H1 (cell line): Measurements from ENCODE around the gene KATNIP. TPM values are rescaled to one million over a fixed set of nuclear protein-coding genes. Genes with fewer than 3 reads are reported as not detected.

Experiments used
- CTCF ChIA-PET: fragments of 300-600 bp; sonication (Branson Sonifier 250); formaldehyde crosslinking; loops from one replicate; lab custom pipeline; 2021; ENCODE audit not compliant: partially characterized antibody; lab: Charles Lee
- POLR2A ChIA-PET: fragments of 300-600 bp; sonication (Branson Sonifier 250); formaldehyde crosslinking; loops from one replicate; lab custom pipeline; 2021; ENCODE audit warnings: inconsistent platforms; ENCODE audit not compliant: partially characterized antibody; lab: Charles Lee
- DNase-seq, 2 experiments: peaks; one replicate each; pipeline versions ENCODE4 v3.0.0 to v3.0.0-alpha.2; 2010 to 2022; ENCODE audit warnings: low spot score in 2 of 2, low read depth in 1 of 2, mixed read lengths in 1 of 2
- FAIRE-seq: peaks from 2 replicates; lab custom pipeline; 2011; peaks lifted over from hg19 to GRCh38; lab: Jason Lieb, UNC
- H2AFZ ChIP-seq: 2 replicates; pipeline ENCODE4 v1.8.1; 2012; ENCODE audit warnings: low read length, inconsistent platforms
- H2AK5ac ChIP-seq: 2 replicates; pipeline ENCODE4 v1.6.1; 2013; ENCODE audit warnings: low read depth, low read length
- H2BK120ac ChIP-seq: replicated peaks from 2 replicates; pipeline ENCODE3; 2013; ENCODE audit warnings: low read depth, low read length, inconsistent platforms
- H2BK12ac ChIP-seq: 2 replicates; pipeline ENCODE4 v1.6.1; 2013; ENCODE audit warnings: low read depth, low read length
- H2BK15ac ChIP-seq: 2 replicates; pipeline ENCODE4 v1.6.1; 2013; ENCODE audit warnings: low read length
- H2BK20ac ChIP-seq: 2 replicates; pipeline ENCODE4 v1.6.1; 2013; ENCODE audit warnings: low read length
- H2BK5ac ChIP-seq: 2 replicates; pipeline ENCODE4 v1.6.1; 2013; ENCODE audit warnings: low read depth, low read length
- H3K14ac ChIP-seq: 2 replicates; pipeline ENCODE4 v1.6.1; 2013; ENCODE audit warnings: inconsistent platforms; ENCODE audit not compliant: insufficient read length
- H3K18ac ChIP-seq: 2 replicates; pipeline ENCODE4 v1.6.1; 2013; ENCODE audit warnings: low read length; ENCODE audit errors: extremely low read depth
- H3K23ac ChIP-seq: 2 replicates; pipeline ENCODE4 v1.6.1; 2013; ENCODE audit warnings: inconsistent platforms; ENCODE audit not compliant: insufficient read length
- H3K23me2 ChIP-seq: 2 replicates; pipeline ENCODE4 v1.6.1; 2013; ENCODE audit warnings: low read depth, low read length
- H3K27ac ChIP-seq: 2 replicates; pipeline ENCODE4 v1.6.1; 2011; ENCODE audit warnings: low read depth, low read length, inconsistent platforms
- H3K27me3 ChIP-seq, 4 experiments: replicated peaks in 1 of 4; 1 replicate in 1 of 4; 2 replicates in 3 of 4; pipeline versions ENCODE4 v1.6.1 to v1.8.1; 2011 to 2013; ENCODE audit warnings: low read length in 3 of 4, mild to moderate bottlenecking in 3 of 4, inconsistent platforms in 2 of 4, mixed read lengths in 2 of 4, moderate library complexity in 1 of 4; ENCODE audit not compliant: control insufficient read depth in 3 of 4, insufficient read depth in 3 of 4; ENCODE audit errors: extremely low read depth in 1 of 4
- H3K36me3 ChIP-seq, 4 experiments: 2 replicates each; pipeline versions ENCODE4 v1.6.1 to v1.8.1; 2011 to 2013; ENCODE audit warnings: mild to moderate bottlenecking in 4 of 4, low read length in 3 of 4, moderate library complexity in 2 of 4, control low read depth in 1 of 4, inconsistent platforms in 1 of 4; ENCODE audit not compliant: insufficient read depth in 4 of 4, control insufficient read depth in 2 of 4
- H3K4ac ChIP-seq: replicated peaks from 2 replicates; pipeline ENCODE3; 2013; ENCODE audit warnings: low read length, low read depth, mixed read lengths, inconsistent platforms; ENCODE audit not compliant: insufficient read length
- H3K4me1 ChIP-seq, 4 experiments: replicated peaks in 1 of 4; 1 replicate in 1 of 4; 2 replicates in 3 of 4; pipeline versions ENCODE4 v1.6.1 to v1.8.1; 2011 to 2013; ENCODE audit warnings: low read length in 3 of 4, inconsistent platforms in 2 of 4, mixed read lengths in 1 of 4; ENCODE audit not compliant: insufficient read depth in 4 of 4, control insufficient read depth in 3 of 4
- H3K4me2 ChIP-seq, 2 experiments: 2 replicates each; pipeline versions ENCODE4 v1.6.1 to v1.8.1; 2011 to 2013; ENCODE audit warnings: low read depth in 2 of 2, low read length in 2 of 2, control low read depth in 1 of 2, inconsistent platforms in 1 of 2, mild to moderate bottlenecking in 1 of 2; ENCODE audit not compliant: insufficient read depth in 1 of 2
- H3K4me3 ChIP-seq, 4 experiments: fragments of 200-600, 300-600 bp in 1 of 4; sonication (generic), shearing (Covaris generic), sonication (Bioruptor Twin) in 1 of 4; 2 replicates each; pipeline versions ENCODE4 v1.5.1 to v1.8.1; 2011 to 2016; ENCODE audit warnings: low read length in 4 of 4, low read depth in 3 of 4, control low read depth in 2 of 4, inconsistent platforms in 2 of 4, mild to moderate bottlenecking in 2 of 4, mixed read lengths in 1 of 4, moderate library complexity in 1 of 4; ENCODE audit not compliant: insufficient read depth in 2 of 4; ENCODE audit errors: extremely low read depth in 1 of 4
- H3K56ac ChIP-seq: replicated peaks from 2 replicates; pipeline ENCODE3; 2013; ENCODE audit warnings: low read depth, mild to moderate bottlenecking, mixed read lengths, low read length, inconsistent platforms; ENCODE audit not compliant: insufficient read length
- H3K79me1 ChIP-seq: 2 replicates; pipeline ENCODE4 v1.6.1; 2013; ENCODE audit warnings: low read depth, low read length, control low read depth
- H3K79me2 ChIP-seq, 2 experiments: 2 replicates each; pipeline versions ENCODE4 v1.6.1 to v1.8.1; 2012 to 2013; ENCODE audit warnings: low read length in 2 of 2, mild to moderate bottlenecking in 2 of 2, inconsistent platforms in 1 of 2; ENCODE audit not compliant: insufficient read depth in 2 of 2, control insufficient read depth in 1 of 2
- H3K9ac ChIP-seq, 4 experiments: replicated peaks in 1 of 4; 1 replicate in 1 of 4; 2 replicates in 3 of 4; pipeline versions ENCODE4 v1.6.1 to v1.8.1; 2011 to 2013; ENCODE audit warnings: low read depth in 3 of 4, low read length in 3 of 4, control low read depth in 2 of 4, mild to moderate bottlenecking in 2 of 4, moderate library complexity in 2 of 4, inconsistent platforms in 1 of 4; ENCODE audit errors: extremely low read depth in 1 of 4
- H3K9me3 ChIP-seq, 2 experiments: 2 replicates each; pipeline versions ENCODE4 v1.6.1 to v1.8.1; 2012 to 2013; ENCODE audit warnings: mild to moderate bottlenecking in 2 of 2, moderate library complexity in 2 of 2, control low read depth in 1 of 2, inconsistent platforms in 1 of 2, low read depth in 1 of 2, low read length in 1 of 2, mixed read lengths in 1 of 2; ENCODE audit not compliant: insufficient read depth in 2 of 2
- H4K20me1 ChIP-seq, 2 experiments: replicated peaks in 1 of 2; 2 replicates each; pipeline versions ENCODE3 to v1.8.1; 2011 to 2013; ENCODE audit warnings: inconsistent platforms in 2 of 2, low read length in 2 of 2, mild to moderate bottlenecking in 1 of 2; ENCODE audit not compliant: insufficient read depth in 2 of 2, control insufficient read depth in 1 of 2
- H4K5ac ChIP-seq: 2 replicates; pipeline ENCODE4 v1.6.1; 2013; ENCODE audit warnings: low read length, low read depth, mixed read lengths, inconsistent platforms; ENCODE audit not compliant: insufficient read length
- H4K8ac ChIP-seq: 2 replicates; pipeline ENCODE4 v1.8.0; 2013; ENCODE audit warnings: mild to moderate bottlenecking, moderate library complexity, low read length, inconsistent platforms; ENCODE audit not compliant: insufficient read depth; ENCODE audit errors: extremely low read depth
- H4K91ac ChIP-seq: replicated peaks from 2 replicates; pipeline ENCODE3; 2013; ENCODE audit warnings: low read length, mixed read lengths, inconsistent platforms; ENCODE audit not compliant: insufficient read length
- ASH2L ChIP-seq: fragments of 200-600, 300-600 bp; sonication (generic); IDR thresholded peaks from one replicate; pipeline ENCODE4 v1.7.1; 2017; ENCODE audit warnings: low read length
- CEBPB ChIP-seq: IDR thresholded peaks from 2 replicates; pipeline ENCODE4 v1.6.1; 2012; ENCODE audit warnings: low read depth, low read length
- CTBP2 ChIP-seq: IDR thresholded peaks from 2 replicates; pipeline ENCODE4 v1.7.0; 2011; ENCODE audit warnings: borderline replicate concordance, mild to moderate bottlenecking, moderate library complexity, mixed read lengths, low read length; ENCODE audit not compliant: insufficient read depth, insufficient read length
- JUN ChIP-seq: IDR thresholded peaks from 2 replicates; pipeline ENCODE4 v1.6.1; 2011; ENCODE audit warnings: low read depth, mild to moderate bottlenecking, improper control_type of control experiment, low read length
- KDM5A ChIP-seq: fragments of 200-600 bp; IDR thresholded peaks from 2 replicates; pipeline ENCODE4 v1.7.1; 2012; ENCODE audit warnings: mild to moderate bottlenecking, low read length, inconsistent platforms, mixed read lengths
- POLR2AphosphoS5 ChIP-seq: IDR thresholded peaks from 2 replicates; pipeline ENCODE4 v1.6.1; 2011; ENCODE audit warnings: low read depth, low read length
- POU5F1 ChIP-seq: IDR thresholded peaks from 2 replicates; pipeline ENCODE4 v1.6.1; 2011; ENCODE audit warnings: low read depth, mild to moderate bottlenecking, low read length, moderate library complexity
- RAD21 ChIP-seq, 2 experiments: IDR thresholded peaks in 1 of 2; conservative IDR thresholded peaks in 1 of 2; 2 replicates each; pipeline ENCODE4 v1.6.1; 2011; ENCODE audit warnings: low read depth in 2 of 2, low read length in 2 of 2, improper control_type of control experiment in 1 of 2, inconsistent platforms in 1 of 2, mild to moderate bottlenecking in 1 of 2, moderate library complexity in 1 of 2
- SAP30 ChIP-seq: fragments of 300-600 bp; sonication (generic); IDR thresholded peaks from 2 replicates; pipeline ENCODE4 v1.7.1; 2012; ENCODE audit warnings: low read length, moderate library complexity, mild to moderate bottlenecking, inconsistent platforms; ENCODE audit not compliant: insufficient read depth, insufficient replicate concordance
- TAF7 ChIP-seq: optimal IDR thresholded peaks from 2 replicates; pipeline ENCODE3; 2011; ENCODE audit warnings: low read depth, mild to moderate bottlenecking, inconsistent platforms, low read length, moderate library complexity, borderline replicate concordance
- YY1 ChIP-seq: IDR thresholded peaks from 2 replicates; pipeline ENCODE4 v1.6.1; 2011; ENCODE audit warnings: low read depth, mild to moderate bottlenecking, low read length
- ZNF274 ChIP-seq: IDR thresholded peaks from 2 replicates; pipeline ENCODE4 v1.7.0; 2012; ENCODE audit warnings: low read length, borderline replicate concordance; ENCODE audit errors: extremely low read depth
- WGBS, 2 experiments: shearing (Covaris generic) in 1 of 2; methylation state at CpG; one replicate each; pipeline versions ENCODE4 v1.1.6 to v1.1.7; 2013 to 2015; ENCODE audit warnings: low lambda C conversion rate in 2 of 2, mixed read lengths in 2 of 2, inconsistent platforms in 1 of 2, low coverage in 1 of 2, missing lambda C conversion rate in 1 of 2; ENCODE audit not compliant: insufficient replicate concordance in 2 of 2, insufficient coverage in 1 of 2, insufficient read length in 1 of 2; ENCODE audit errors: extremely low coverage in 1 of 2, missing lambda C conversion rate in 1 of 2; 5-methylcytosine and 5-hydroxymethylcytosine counted together
- polyA plus RNA-seq, 7 experiments: library from polyadenylated mRNA; depleted of rRNA in 3 of 7; stranded (reverse) in 5 of 7; unstranded in 2 of 7; fragments of >200 nt in 5 of 7; fragments of 200-250 nt in 2 of 7; gene quantifications; 1 replicate in 5 of 7; 2 replicates in 1 of 7; 4 replicates in 1 of 7; pipeline versions ENCODE4 v1.2.1 to v1.2.3, GENCODE V29; 2011 to 2013; ENCODE audit warnings: missing spikeins in 2 of 7, mixed read lengths in 2 of 7
- total RNA-seq: library from RNA; stranded (reverse); fragmentation: NEBNext Ultra II Directional; extraction: Animal tissue kit (Norgen Biotek cat#: 25700); gene quantifications from 2 replicates; pipeline ENCODE4 v1.2.1, GENCODE V29; 2021
- TF ChIP-seq, protein P1 (sequence below): IDR thresholded peaks from 2 replicates; pipeline ENCODE4 v1.6.1; 2011; ENCODE audit warnings: low read length, improper control_type of control experiment

Gene KATNIP
- total and polyA plus RNA-seq, 2 of the 8 experiments (the other 6 are each of a cell fraction or from before 2014, with no cell fraction given): 7.9 to 20.0 TPM

DNA sequence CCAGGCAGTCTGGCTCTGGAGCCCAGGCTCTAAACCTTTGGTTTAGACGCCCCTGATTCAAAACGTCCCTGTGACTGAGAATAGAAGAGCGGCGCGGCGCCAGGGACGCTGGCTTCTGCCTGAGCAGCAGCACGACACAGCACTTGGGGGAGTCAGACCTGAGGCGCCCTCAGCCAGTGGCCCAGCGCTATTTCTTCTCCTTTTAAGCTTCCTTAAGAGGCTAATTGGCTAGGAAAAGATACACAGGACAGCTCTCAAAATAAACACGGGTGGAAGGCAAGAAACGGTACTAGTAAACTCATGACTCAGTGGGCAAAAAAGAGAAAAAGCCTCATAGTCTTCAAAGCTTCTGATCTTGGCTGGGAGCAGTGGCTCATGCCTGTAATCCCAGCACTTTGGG lies 35.1 kb upstream of the KATNIP start:
- Histone ChIP-seq H3K9me3 (no peaks in the 10 kb centered on the region), H2AFZ (no peak overlapping the region), H2BK20ac (no peak overlapping the region), H3K23ac (no peak overlapping the region), H3K14ac (no peak overlapping the region), H2BK120ac (no peak overlapping the region), H2BK15ac (no peak overlapping the region), H2BK12ac (no peak overlapping the region), H3K56ac (no peak overlapping the region), H2AK5ac (no peak overlapping the region), H2BK5ac (no peak overlapping the region), H3K27ac (no peak overlapping the region), H3K36me3 (peaks cover 11 to 33% (median 16%) of the 10 kb centered on the region in 4 experiments), H3K23me2 (no peaks in the 10 kb centered on the region), H3K4me3 (no peak overlapping the region), H3K27me3 (no peaks in the 10 kb centered on the region), H3K4me1 (no peaks in the 10 kb centered on the region), H3K4me2 (no peak overlapping the region), H3K18ac (no peak overlapping the region), H3K9ac (no peak overlapping the region), H3K4ac (no peak overlapping the region), H4K5ac (no peak overlapping the region), H4K91ac (no peak overlapping the region), H4K8ac (peak overlapping the region; percentile 63; the same call in 1 of the 2 replicates), H3K79me2 (no peaks in the 10 kb centered on the region), H4K20me1 (peaks cover 5 to 16% of the 10 kb centered on the region in 2 experiments), H3K79me1 (no peaks in the 10 kb centered on the region; the same call in 1 of the 2 replicates)
- ChIA-PET CTCF (interaction anchor here (0.5 to 4.2 kb wide), 10 partner anchors 8 to 686 kb away, joined by 3 to 27 read pairs (median 14); partner anchors contain the start of genes GTF3C1 and KATNIP), POLR2A (no interaction called here)
- WGBS, 2 experiments: 89% methylated on average over 12 of the region's 12 CpGs; no CpG with 5 or more reads in 1 of the 2 experiments
- FAIRE-seq (no peak), DNase-seq (no peak)
- TF ChIP-seq, protein P1, sequence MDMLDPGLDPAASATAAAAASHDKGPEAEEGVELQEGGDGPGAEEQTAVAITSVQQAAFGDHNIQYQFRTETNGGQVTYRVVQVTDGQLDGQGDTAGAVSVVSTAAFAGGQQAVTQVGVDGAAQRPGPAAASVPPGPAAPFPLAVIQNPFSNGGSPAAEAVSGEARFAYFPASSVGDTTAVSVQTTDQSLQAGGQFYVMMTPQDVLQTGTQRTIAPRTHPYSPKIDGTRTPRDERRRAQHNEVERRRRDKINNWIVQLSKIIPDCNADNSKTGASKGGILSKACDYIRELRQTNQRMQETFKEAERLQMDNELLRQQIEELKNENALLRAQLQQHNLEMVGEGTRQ: no peak
- TF ChIP-seq ZNF274: no peak
- no peak for TF ChIP-seq JUN
- no peak for TF ChIP-seq POLR2AphosphoS5
- TF ChIP-seq CTBP2: no peak
- no peak for TF ChIP-seq RAD21 (IDR thresholded peaks at IDR 0.05 in 1 of 2, conservative IDR thresholded peaks at IDR 0.05 in 1 of 2; ENCODE audit: low read depth in 2 of 2, low read length in 2 of 2)
- TF ChIP-seq ASH2L: no peak
- TF ChIP-seq TAF7: no peak
- no peak for TF ChIP-seq POU5F1
- TF ChIP-seq KDM5A: no peak
- no peak for TF ChIP-seq YY1
- no peak for TF ChIP-seq CEBPB
- no peak for TF ChIP-seq SAP30
